Midbrain (tissue), 1 donor: ENCODE measurements around the gene MXD4.

Experiments used
- DNase-seq: peaks from one replicate; lab custom pipeline; 2025; lab: John Stamatoyannopoulos, UW

Gene MXD4

GRCh38 chr4:2292646-2293108, 30.8 kb upstream of the MXD4 start:
- no peak for DNase-seq

GRCh38 chr4:2291705-2292645, 30.1 kb upstream of the MXD4 start:
- DNase-seq, result no peak

- DNase-seq, result no peak
Observed at GRCh38 chr4:2290974-2291704, 29.2 kb upstream of the MXD4 start.

DNA sequence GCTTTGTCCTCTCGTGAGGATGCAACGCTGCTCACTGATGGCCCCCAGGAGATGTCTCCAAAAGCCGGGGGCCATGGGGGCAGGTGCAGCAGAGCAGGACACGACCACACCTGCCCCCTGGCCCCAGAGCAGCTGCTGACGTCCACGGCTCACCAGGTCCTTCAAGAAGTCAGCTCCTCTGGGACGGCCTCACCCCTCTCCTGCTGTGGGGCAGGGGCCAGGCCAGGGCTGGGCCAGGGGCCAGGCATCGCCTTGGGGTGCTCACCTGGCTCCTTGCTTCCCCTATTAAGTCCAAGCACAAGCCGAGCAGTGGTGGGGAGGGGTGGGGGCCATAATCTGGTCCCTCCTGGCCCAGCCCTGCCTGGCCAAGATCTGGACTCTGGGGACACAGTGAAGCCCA, 28.6 kb upstream of the MXD4 start:
- no peak for DNase-seq

GRCh38 chr4:2289955-2290333, 28.0 kb upstream of the MXD4 start:
- DNase-seq, result no peak

DNA sequence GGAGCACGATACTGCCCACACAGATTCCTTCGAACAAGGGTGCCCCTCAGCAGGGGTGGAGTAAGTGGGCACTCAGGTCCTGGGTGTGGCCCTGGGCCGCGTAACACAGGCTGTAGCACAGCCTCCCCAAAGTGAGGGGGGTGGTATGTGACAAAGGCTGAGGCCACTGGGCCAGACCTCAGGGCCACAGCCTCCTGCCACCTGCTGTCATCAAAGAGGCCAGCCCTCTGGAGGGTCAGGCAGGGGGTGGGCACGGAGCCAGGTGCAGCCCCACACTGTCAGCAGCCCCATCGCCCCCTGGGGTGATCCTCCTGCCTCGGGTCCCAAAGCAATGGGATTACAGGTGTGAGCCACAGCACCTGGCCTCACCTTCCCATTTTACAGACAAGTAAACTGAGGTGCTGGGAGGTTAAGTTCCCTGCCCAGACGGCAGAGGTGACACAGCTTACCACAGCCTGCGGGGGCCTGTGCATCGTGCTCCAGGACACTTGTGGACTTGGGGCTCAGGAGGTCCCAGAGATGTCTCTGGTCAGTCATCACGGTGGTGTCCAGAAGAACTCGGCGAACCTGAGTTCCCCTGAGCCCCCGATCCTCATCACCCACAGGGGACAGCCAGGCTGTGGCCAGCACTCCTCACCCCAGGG, 27.5 kb upstream of the MXD4 start:
- no peak for DNase-seq

- no peak for DNase-seq
Observed at GRCh38 chr4:2288051-2288541, 26.2 kb upstream of the MXD4 start.

GRCh38 chr4:2287594-2287915, 25.6 kb upstream of the MXD4 start:
- no peak for DNase-seq

DNA sequence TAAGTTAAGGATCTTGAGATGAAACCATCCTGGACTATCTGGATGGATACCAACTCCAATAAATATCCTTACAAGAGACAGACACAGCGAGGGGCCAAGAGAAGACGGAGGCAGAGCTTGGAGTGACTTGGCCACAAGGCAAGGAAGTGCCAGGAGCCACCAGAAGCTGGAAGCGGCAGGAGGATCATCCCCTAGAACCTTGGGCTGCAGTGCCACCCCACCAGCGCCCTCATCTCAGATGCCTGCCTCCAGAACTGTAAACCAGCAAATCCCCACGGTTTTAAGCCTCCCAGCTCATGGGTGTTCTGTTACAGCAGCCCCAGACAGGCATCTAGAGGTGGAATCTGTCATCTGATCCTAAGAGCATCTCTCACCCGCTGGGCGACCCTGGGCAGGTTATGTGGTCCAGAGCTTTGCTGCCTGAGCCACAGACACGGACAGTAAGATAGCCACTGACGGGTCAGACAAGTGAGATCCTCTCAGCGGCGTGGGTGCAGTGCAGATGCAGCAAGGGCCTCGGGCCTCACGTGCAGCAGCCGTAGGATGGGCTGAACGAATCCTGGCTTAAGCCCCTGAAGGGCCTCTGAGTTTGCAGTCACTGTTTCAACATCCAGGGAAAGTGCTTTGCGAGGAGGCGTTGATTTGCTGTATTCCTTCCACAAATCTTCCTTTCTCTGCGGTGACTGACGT, 25.1 kb upstream of the MXD4 start:
- no peak for DNase-seq

GRCh38 chr4:2285613-2286381, 23.9 kb upstream of the MXD4 start:
- no peak for DNase-seq

DNA sequence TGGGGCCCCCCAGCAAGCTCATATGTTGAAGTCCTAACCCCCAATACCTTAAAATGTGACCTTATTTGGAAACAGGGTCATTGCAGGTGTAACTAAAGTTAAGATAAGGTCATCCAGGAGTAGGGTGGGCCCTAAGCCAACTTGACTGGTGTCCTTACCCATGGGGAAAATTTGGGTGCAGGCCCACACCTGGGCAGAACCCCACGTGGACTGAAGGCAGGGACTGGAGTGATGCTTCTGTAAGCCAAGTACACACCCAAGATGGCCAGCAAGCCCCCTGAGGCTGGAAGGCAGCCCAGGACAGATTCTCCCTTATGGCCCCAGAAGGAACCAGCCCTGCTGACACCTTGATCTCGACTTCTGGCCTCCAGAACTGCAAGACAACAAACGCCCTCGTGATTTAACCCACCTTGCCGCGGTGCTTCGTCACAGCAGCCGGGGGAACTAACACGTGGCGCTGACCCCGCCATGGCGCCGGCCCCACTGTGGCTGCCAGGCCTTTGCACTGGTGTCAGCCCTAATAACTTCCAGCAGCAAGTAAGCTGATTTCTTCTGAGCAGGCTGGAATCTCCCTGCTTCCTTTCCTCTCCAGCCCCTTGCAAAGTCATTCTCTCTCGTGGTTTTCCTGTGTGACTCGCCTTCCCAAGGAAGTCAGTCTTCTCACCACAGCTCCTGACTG, 23.2 kb upstream of the MXD4 start:
- no peak for DNase-seq

DNA sequence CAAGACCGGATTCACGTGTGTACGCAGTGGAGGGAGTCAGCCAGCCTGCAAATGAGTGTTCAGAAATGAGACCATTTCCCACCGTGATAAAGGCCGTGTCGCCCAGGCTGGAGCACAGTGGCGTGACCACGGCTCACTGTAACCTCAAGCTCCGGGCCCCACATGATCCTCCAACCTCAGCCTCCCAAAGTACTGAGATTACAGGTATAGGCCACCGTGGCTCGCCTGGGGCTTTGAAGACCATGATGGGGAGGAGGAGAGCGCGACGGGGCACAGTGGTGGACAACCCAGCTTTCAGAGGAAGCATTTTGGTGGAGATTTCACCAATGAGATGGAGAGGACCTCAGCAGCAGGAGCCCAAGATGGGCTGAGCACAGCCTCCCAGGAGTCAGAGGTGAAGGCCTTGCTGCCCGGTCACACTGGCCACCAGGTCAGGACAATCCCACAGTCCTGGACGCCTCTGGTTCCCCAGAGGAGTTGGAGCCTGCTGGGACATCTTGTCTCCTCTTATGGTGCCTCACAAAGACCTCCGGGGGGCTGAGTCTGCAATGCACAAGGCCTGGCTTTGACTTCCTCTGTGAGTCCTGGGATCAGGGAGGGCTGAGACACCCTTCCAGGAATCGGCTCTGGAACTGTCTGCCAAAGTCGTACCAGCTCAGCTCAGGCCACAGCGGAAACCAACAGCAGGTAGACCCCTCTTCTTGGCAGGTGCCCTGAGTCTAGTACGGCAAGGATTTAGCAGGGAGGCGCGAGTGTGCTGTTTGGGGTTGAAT, 22.4 kb upstream of the MXD4 start:
- no peak for DNase-seq

- DNase-seq, result no peak
Observed at GRCh38 chr4:2283199-2283711, 21.3 kb upstream of the MXD4 start.

- no peak for DNase-seq
Observed at GRCh38 chr4:2281575-2282343, 19.9 kb upstream of the MXD4 start.

- DNase-seq, result peak; percentile 19
Observed at GRCh38 chr4:2280531-2281300, 18.8 kb upstream of the MXD4 start.

- DNase-seq, result no peak
Observed at GRCh38 chr4:2277956-2278355, 16.0 kb upstream of the MXD4 start.

- DNase-seq, result no peak
Observed at GRCh38 chr4:2276581-2277325, 14.8 kb upstream of the MXD4 start.
